GM19238 (cell line): Measurements from ENCODE around the gene CAPN7.

Experiments used
- DNase-seq: peaks from one replicate; pipeline ENCODE4 v3.0.0; 2011; ENCODE audit warnings: low spot score; ENCODE audit not compliant: insufficient read length

Gene CAPN7

DNA sequence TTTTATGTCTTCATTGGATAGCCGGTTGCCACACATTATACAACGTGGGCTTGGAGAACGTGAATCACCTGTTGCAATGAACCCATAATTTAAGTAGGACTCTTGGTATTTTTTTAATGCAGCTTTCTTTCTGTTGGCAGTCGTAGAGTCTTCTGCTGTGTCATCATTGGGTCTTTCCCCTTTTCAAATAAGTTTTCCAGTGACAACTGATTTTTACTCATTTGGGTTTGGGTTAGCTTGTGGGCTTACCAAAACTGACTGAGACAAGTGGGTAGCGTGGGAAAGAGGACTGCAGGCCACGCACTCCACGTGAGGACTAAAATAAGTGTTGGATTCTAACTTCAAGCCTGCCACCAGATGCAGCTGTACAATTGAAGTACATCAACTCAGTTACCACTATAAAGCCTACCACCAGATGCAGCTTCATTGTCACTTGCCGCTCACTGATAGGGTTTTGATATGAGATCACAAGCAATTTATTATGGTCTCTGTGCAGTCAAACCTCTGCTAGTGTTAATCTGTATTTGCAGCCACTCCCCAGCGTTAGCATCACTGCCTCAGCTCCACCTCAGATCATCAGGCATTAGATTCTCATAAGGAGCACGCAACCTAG is 6.4 kb upstream of the CAPN7 start:
- no peak for DNase-seq

DNA sequence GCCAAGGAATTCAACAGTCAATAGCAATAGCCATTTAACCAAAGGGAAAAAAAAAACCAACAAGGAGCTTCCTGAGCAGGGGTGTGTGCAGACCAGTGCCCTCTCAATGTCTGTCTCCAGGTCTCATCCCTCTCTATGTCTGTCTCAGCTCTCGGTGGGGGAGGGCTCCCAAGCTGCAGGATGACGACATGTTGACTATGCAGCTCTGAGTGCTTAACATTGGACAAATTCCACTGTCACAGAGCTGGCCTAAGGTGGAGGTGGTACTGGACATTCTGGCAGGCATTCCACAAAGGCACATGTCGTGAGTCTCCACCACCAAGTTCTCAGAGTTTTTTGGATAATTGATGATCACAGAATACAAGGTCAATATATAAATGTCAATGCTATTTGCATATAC is 2.0 kb upstream of the CAPN7 start:
- DNase-seq, result no peak

- no peak for DNase-seq
Observed at GRCh38 chr3:15205482-15205933, 538 bp upstream of the CAPN7 start.

GRCh38 chr3:15206662-15207576 is 873 bp downstream of the CAPN7 start:
- peak; percentile 2 for DNase-seq

GRCh38 chr3:15207836-15208504 is 1.9 kb downstream of the CAPN7 start:
- no peak for DNase-seq

DNA sequence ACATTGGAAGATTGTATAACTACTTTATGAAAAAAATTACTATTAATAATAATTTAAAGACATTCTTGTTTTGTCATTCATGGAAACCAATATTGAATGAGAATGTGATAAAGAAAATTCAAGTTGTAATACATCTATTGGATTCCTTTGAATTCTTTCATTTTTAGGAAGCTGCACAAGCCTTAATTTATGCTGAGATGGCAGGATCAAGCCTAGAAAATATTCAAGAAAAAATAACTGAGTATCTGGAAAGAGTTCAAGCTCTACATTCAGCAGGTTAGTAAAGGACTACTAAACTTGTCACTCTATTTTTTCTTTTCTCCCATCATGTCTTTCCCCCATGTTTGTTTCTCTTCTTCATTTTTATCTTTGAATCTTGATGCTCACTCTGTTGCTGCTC is 5.9 kb downstream of the CAPN7 start:
- DNase-seq, result no peak

GRCh38 chr3:15214758-15215157 is 8.7 kb downstream of the CAPN7 start:
- no peak for DNase-seq

- no peak for DNase-seq
Observed at GRCh38 chr3:15215996-15216395, 9.9 kb downstream of the CAPN7 start.

DNA sequence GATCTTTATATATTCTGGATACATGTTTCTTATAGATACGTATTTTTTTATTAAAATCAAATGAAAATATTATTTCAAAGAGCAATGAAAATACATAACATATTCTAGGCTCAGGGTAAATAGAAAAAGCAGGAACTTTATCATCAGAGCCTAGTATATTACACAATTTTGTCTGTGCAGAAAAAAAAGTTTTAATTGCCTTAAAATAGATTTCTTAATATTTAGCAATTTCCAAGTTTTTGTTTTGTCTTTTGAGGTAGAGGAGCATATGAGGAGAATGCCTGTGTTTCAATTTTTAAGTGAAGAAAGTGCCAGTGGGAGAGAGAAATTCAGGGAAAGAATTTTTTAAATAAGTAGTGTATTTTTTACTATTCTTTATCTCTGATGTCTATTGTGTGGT is 10.5 kb downstream of the CAPN7 start:
- no peak for DNase-seq

GRCh38 chr3:15217011-15217671 is 11.1 kb downstream of the CAPN7 start:
- no peak for DNase-seq

GRCh38 chr3:15217841-15218267 is 11.8 kb downstream of the CAPN7 start:
- no peak for DNase-seq

DNA sequence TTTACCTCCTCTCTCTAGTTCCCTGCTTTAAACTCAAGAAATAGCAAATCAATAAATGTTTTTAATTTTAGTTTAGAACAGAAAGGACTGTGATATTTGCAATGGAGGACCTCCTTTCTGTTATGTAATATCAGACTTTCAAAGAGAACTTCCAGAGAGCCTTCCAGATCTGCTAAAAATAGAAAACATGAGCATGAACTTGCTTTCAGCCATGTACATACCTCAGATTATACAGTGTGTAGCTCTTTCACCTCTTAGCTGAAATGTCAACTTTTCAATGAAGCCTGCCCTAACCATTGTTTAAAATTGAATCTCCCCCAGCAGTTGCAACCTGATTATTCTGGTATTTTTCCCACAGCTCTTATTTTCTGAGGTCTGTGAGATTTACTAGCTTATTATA is 12.6 kb downstream of the CAPN7 start:
- no peak for DNase-seq

GRCh38 chr3:15220056-15220455 is 14.0 kb downstream of the CAPN7 start:
- no peak for DNase-seq

GRCh38 chr3:15220661-15221060 is 14.6 kb downstream of the CAPN7 start:
- DNase-seq, result no peak

DNA sequence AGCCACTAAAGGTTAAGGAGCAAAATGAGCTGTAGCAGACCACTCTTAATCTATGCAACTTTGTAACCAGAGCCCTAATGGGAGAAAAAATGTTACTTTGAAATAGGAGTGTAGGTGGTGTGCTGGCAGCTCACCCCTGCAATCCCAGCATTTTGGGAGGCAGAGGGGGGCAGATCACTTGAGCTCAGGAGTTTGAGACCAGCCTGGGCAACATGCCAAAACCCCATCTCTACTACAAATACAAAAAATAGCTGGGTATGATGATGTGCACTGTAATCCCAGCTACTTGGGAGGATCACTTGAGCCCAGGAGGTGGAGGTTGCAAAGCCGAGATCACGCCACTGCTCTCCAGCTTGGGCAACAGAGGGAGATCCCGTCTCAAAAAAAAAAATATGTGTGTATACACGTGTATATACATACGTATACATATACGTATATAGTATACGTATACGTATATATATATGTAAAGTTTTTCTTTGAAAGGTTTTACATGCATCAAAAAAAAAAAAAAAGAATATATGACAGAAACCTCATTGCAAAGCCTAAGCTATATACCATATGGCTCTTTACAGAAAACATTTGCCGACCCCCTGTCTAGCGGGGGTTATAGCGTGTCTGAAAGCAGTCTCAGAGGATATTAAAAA is 15.7 kb downstream of the CAPN7 start:
- DNase-seq, result no peak

GRCh38 chr3:15223685-15224572 is 17.9 kb downstream of the CAPN7 start:
- no peak for DNase-seq

DNA sequence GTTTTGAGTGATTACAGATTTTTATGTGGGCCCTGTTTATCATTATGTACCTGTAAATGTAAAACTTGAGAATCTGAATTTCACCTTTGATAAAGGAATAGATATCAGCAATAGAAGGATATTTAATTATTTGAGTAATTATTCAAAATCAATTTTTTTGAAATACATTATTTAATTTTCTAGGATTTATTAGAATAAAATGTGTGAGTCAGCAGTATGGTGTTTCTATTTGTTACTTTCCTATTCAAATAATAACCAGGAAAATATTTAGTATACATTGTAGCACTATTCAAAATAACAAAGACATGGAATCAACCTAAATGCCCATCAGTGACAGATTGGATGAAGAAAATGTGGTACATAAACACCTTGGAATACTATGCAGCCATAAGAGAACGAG is 22.1 kb downstream of the CAPN7 start:
- DNase-seq, result no peak

DNA sequence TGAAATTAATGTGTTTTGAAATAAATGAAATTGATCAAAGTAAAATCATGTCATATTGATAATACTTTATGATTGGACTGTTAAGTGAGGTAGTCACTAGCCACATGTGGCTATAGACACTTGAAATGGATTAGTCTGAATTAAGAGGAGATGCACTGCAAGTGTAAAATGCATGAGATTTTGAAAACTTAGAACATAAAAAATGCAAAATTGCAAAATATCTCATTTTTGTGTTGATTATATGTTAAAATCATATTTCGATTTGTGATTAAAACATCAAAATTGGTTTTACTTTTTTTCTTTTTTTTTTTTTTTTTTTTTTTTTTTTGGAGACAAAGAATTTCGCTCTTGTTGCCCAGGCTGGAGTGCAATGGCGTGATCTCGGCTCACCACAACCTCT is 23.2 kb downstream of the CAPN7 start:
- DNase-seq, result no peak

DNA sequence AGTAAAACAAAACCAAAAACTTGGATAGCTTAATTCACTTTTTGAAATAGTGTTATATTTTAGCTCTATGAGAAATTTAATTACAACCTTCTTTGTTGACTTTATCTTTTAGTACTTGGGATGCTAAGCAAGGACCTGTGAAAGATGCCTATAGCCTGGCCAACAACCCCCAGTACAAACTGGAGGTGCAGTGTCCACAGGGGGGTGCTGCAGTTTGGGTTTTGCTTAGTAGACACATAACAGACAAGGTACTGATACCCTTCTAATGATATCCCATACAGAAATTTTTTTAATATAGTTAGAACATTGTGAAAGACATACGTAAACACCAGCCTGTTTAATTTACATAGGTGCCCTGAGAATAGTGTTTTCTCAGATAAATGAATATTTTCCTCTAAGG is 35.3 kb downstream of the CAPN7 start:
- DNase-seq, result no peak

GRCh38 chr3:15243822-15244482 is 37.9 kb downstream of the CAPN7 start:
- DNase-seq, result no peak
